IMR-90 (cell line): Measurements from ENCODE around the gene IRF4. TPM values are rescaled to one million over a fixed set of nuclear protein-coding genes. Genes with fewer than 3 reads are reported as not detected.
"Not testable (repeated sequence)": the region's sequence is repeated elsewhere in the genome, so short reads cannot be mapped to it uniquely, and the experiment has no call there.

ENCODE experiments used
- ATAC-seq: fragments of 200-7000 bp; cut with Tn5 transposase; 2 replicates; pipeline ENCODE4 v1.9.1; 2020; ENCODE audit warnings: low read depth, mild to moderate bottlenecking, moderate library complexity
- BruUV-seq: library from RNA; stranded (reverse); fragments of 400-500 nt; replicated peaks from 2 replicates; lab custom pipeline; 2021; lab: Mats Ljungman, UMichigan
- CTCF ChIA-PET: fragments of 300-600 bp; formaldehyde crosslinking; extraction: SDS; loops from one replicate; lab custom pipeline; 2021; ENCODE audit warnings: antibody characterized with exemption; lab: Yijun Ruan, JAX
- POLR2A ChIA-PET: fragments of 300-600 bp; sonication (Branson Sonifier 250); formaldehyde crosslinking; loops from one replicate; lab custom pipeline; 2022; ENCODE audit warnings: antibody characterized with exemption; ENCODE audit not compliant: unreplicated experiment; lab: Charles Lee
- DNase-seq: peaks from one replicate; pipeline ENCODE4 v3.0.0; 2013
- H2AFZ ChIP-seq: replicated peaks from 2 replicates; pipeline ENCODE3; 2013; ENCODE audit warnings: low read length, mild to moderate bottlenecking; ENCODE audit not compliant: poor library complexity
- H2AK5ac ChIP-seq: 2 replicates; pipeline ENCODE4 v1.6.1; 2013; ENCODE audit warnings: low read depth, low read length, inconsistent platforms
- H2AK9ac ChIP-seq: replicated peaks from 2 replicates; pipeline ENCODE3; 2013; ENCODE audit warnings: mild to moderate bottlenecking, low read depth, low read length, moderate library complexity; ENCODE audit not compliant: poor library complexity
- H2BK120ac ChIP-seq: 2 replicates; pipeline ENCODE4 v1.6.1; 2013; ENCODE audit warnings: low read depth, low read length, inconsistent platforms
- H2BK15ac ChIP-seq: 3 replicates; pipeline ENCODE4 v1.6.1; 2013; ENCODE audit warnings: low read depth, low read length, inconsistent platforms
- H2BK20ac ChIP-seq: 2 replicates; pipeline ENCODE4 v1.6.1; 2013; ENCODE audit warnings: low read depth, mild to moderate bottlenecking, inconsistent platforms, low read length, moderate library complexity
- H2BK5ac ChIP-seq: 2 replicates; pipeline ENCODE4 v1.6.1; 2013; ENCODE audit warnings: mild to moderate bottlenecking, low read depth, low read length, inconsistent platforms; ENCODE audit not compliant: poor library complexity, severe bottlenecking
- H3K14ac ChIP-seq: replicated peaks from 2 replicates; pipeline ENCODE4 v1.6.1; 2013; ENCODE audit warnings: low read depth, low read length, inconsistent platforms
- H3K18ac ChIP-seq: 2 replicates; pipeline ENCODE4 v1.6.1; 2013; ENCODE audit warnings: low read depth, low read length, control low read depth
- H3K23ac ChIP-seq: 2 replicates; pipeline ENCODE4 v1.6.1; 2013; ENCODE audit warnings: low read depth, low read length, inconsistent platforms
- H3K27ac ChIP-seq: 2 replicates; pipeline ENCODE4 v1.5.1; 2013; ENCODE audit warnings: mild to moderate bottlenecking, control low read depth, low read length; ENCODE audit not compliant: insufficient read depth
- H3K27me3 ChIP-seq: 2 replicates; pipeline ENCODE4 v1.6.1; 2013; ENCODE audit warnings: low read length; ENCODE audit not compliant: control insufficient read depth, insufficient read depth
- H3K36me3 ChIP-seq: 2 replicates; pipeline ENCODE4 v1.6.1; 2013; ENCODE audit warnings: low read length, mixed read lengths; ENCODE audit not compliant: control insufficient read depth, insufficient read depth
- H3K4ac ChIP-seq: 2 replicates; pipeline ENCODE4 v1.6.1; 2013; ENCODE audit warnings: low read depth, low read length, inconsistent platforms
- H3K4me1 ChIP-seq: 2 replicates; pipeline ENCODE4 v1.6.1; 2013; ENCODE audit warnings: low read length, mixed read lengths; ENCODE audit not compliant: control insufficient read depth, insufficient read depth
- H3K4me2 ChIP-seq: 2 replicates; pipeline ENCODE4 v1.6.1; 2013; ENCODE audit warnings: low read depth, mild to moderate bottlenecking, control low read depth, low read length, moderate library complexity
- H3K4me3 ChIP-seq: 2 replicates; pipeline ENCODE4 v1.5.1; 2013; ENCODE audit warnings: low read depth, mild to moderate bottlenecking, control low read depth, low read length, moderate library complexity; ENCODE audit not compliant: insufficient read depth
- H3K56ac ChIP-seq: 2 replicates; pipeline ENCODE4 v1.6.1; 2013; ENCODE audit warnings: low read length, inconsistent platforms; ENCODE audit not compliant: insufficient read depth; ENCODE audit errors: extremely low read depth
- H3K79me1 ChIP-seq, 2 experiments: 2 replicates each; pipeline ENCODE4 v1.6.1; 2013; ENCODE audit warnings: low read length in 2 of 2, inconsistent platforms in 1 of 2, low read depth in 1 of 2
- H3K9ac ChIP-seq: 2 replicates; pipeline ENCODE4 v1.6.1; 2013; ENCODE audit warnings: low read depth, low read length, control low read depth
- H3K9me1 ChIP-seq: 2 replicates; pipeline ENCODE4 v1.6.1; 2013; ENCODE audit warnings: low read length, inconsistent platforms; ENCODE audit not compliant: insufficient read depth
- H3K9me3 ChIP-seq: 2 replicates; pipeline ENCODE4 v1.6.1; 2013; ENCODE audit warnings: low read length; ENCODE audit not compliant: control insufficient read depth, insufficient read depth
- H4K20me1 ChIP-seq: 2 replicates; pipeline ENCODE4 v1.6.1; 2013; ENCODE audit warnings: low read length, inconsistent platforms; ENCODE audit not compliant: insufficient read depth
- H4K5ac ChIP-seq: 2 replicates; pipeline ENCODE4 v1.6.1; 2013; ENCODE audit warnings: mild to moderate bottlenecking, low read depth, low read length, control low read depth
- H4K8ac ChIP-seq, 2 experiments: 2 replicates each; pipeline ENCODE4 v1.6.1; 2013; ENCODE audit warnings: low read depth in 2 of 2, low read length in 2 of 2, control low read depth in 1 of 2, inconsistent platforms in 1 of 2
- H4K91ac ChIP-seq: 2 replicates; pipeline ENCODE4 v1.6.1; 2013; ENCODE audit warnings: low read depth, low read length, inconsistent platforms; ENCODE audit not compliant: insufficient read depth
- WGBS, 2 experiments: methylation state at CpG; one replicate each; pipeline versions ENCODE4 v1.1.5 to v1.1.7; 2013; ENCODE audit warnings: missing lambda C conversion rate in 2 of 2; ENCODE audit not compliant: insufficient read length in 1 of 2; ENCODE audit errors: extremely low coverage in 2 of 2; 5-methylcytosine and 5-hydroxymethylcytosine counted together
- dilution Hi-C: fragments of 300-500 bp; cut with HindIII; formaldehyde crosslinking; loops from one replicate; pipeline ENCODE4 v1.14.3; 2018; ENCODE audit warnings: low sequenced_read_pairs; ENCODE audit not compliant: unreplicated experiment
- in situ Hi-C: fragments of 300-500 bp; cut with MboI; formaldehyde crosslinking; loops from 3 replicates; pipeline ENCODE4 v1.14.3; 2019; ENCODE audit warnings: low sequenced_read_pairs, inconsistent platforms, mixed read lengths
- intact Hi-C: fragments of 100-400 bp; cut with micrococcal nuclease; formaldehyde crosslinking; loops from 2 replicates; pipeline ENCODE4 v1.10.0; 2022
- polyA plus RNA-seq, 3 experiments: library from polyadenylated mRNA; depleted of rRNA; stranded (reverse); fragments of >200 nt; gene quantifications; 2 replicates each; pipeline ENCODE4 v1.2.3, GENCODE V29; 2012; ENCODE audit warnings: low replicate concordance in 1 of 3
- total RNA-seq: library from RNA; depleted of rRNA; stranded (reverse); fragments of >200 nt; gene quantifications from 2 replicates; pipeline ENCODE4 v1.2.3, GENCODE V29; 2012

The IRF4 gene
- total and polyA plus RNA-seq, 2 of the 4 experiments (the other 2 are of a cell fraction): not detected

DNA sequence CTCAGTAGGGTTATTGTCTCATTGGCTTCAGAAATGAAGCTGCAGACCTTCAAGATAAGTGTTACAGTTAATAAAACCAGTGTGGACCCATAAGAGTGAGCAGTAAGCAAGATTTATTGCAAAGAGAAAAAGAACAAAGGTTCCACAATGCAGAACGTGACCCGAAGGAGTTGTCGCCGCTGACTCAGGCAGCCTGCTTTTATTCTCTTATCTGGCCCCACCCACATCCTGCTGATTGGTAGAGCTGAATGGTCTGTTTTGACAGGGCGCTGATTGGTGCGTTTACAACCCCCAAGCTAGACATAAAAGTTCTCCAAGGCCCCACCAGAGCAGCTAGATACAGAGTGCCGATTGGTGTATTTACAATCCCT is 33.9 kb downstream of the IRF4 start:
- no CpG with 5 or more reads among the region's 7 CpGs for WGBS, 2 experiments
- H3K79me1 ChIP-seq, H3K18ac ChIP-seq, H3K9me1 ChIP-seq, H2BK15ac ChIP-seq, H4K8ac ChIP-seq, H3K4ac ChIP-seq, CTCF ChIA-PET, H2AK9ac ChIP-seq, H3K4me3 ChIP-seq, H2AK5ac ChIP-seq, ATAC-seq, H3K27ac ChIP-seq, H3K4me2 ChIP-seq, H2BK120ac ChIP-seq, H2AFZ ChIP-seq, H2BK5ac ChIP-seq, H4K91ac ChIP-seq, H3K14ac ChIP-seq, BruUV-seq, H4K5ac ChIP-seq, H4K20me1 ChIP-seq, DNase-seq, H3K23ac ChIP-seq, H3K56ac ChIP-seq, H3K36me3 ChIP-seq, in situ Hi-C loops, intact Hi-C loops, H2BK20ac ChIP-seq, H3K9me3 ChIP-seq, dilution Hi-C loops, H3K4me1 ChIP-seq, H3K9ac ChIP-seq, POLR2A ChIA-PET: not testable (repeated sequence)
- H3K27me3 ChIP-seq: peaks cover 18% of the 10 kb centered on the region

DNA sequence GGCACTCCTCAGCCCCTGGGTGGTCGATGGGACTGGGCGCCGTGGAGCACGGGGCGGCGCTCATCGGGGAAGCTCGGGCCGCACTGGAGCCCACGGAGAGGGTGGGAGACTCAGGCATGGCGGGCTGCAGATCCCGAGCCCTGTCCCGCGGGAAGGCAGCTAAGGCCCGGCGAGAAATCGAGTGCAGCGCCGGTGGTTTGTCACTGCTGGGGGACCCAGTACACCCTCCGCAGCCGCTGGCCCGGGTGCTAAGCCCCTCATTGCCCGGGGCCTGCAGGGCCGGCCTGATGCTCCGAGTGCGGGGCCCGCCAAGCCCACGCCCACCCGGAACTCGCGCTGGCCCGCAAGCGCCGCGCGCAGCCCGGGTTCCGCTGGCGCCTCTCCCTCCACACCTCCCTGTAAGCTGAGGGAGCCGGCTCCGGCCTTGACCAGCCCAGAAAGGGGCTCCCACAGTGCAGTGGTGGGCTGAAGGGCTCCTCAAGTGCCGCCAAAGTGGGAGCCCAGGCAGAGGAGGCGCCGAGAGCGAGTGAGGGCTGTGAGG is 34.7 kb downstream of the IRF4 start:
- H3K27ac ChIP-seq, H2BK15ac ChIP-seq, H2AK9ac ChIP-seq, POLR2A ChIA-PET, H2AK5ac ChIP-seq, H3K4me2 ChIP-seq, DNase-seq, H2AFZ ChIP-seq, ATAC-seq, H2BK20ac ChIP-seq, H3K4me3 ChIP-seq, in situ Hi-C loops, H3K9me3 ChIP-seq, H3K79me1 ChIP-seq, H2BK120ac ChIP-seq, CTCF ChIA-PET, H4K8ac ChIP-seq, H3K23ac ChIP-seq, H4K91ac ChIP-seq, H4K5ac ChIP-seq, H3K9ac ChIP-seq, H3K18ac ChIP-seq, intact Hi-C loops, H4K20me1 ChIP-seq, H3K4me1 ChIP-seq, dilution Hi-C loops, BruUV-seq, H3K9me1 ChIP-seq, H3K14ac ChIP-seq, H3K4ac ChIP-seq, H3K36me3 ChIP-seq, H3K56ac ChIP-seq, H2BK5ac ChIP-seq: not testable (repeated sequence)
- 96% methylated on average over 17 of the region's 45 CpGs; no CpG with 5 or more reads in 1 of the 2 experiments for WGBS, 2 experiments
- peaks cover 16% of the 10 kb centered on the region for H3K27me3 ChIP-seq
